Purkinje cell (primary cell): Measurements from ENCODE around the gene ZCCHC2. TPM values are rescaled to one million over a fixed set of nuclear protein-coding genes. Genes with fewer than 3 reads are reported as not detected.

Experiments
- polyA plus RNA-seq: library from polyadenylated mRNA; unstranded; fragments of >200 nt; fragmentation: Nextera tagmentation; gene quantifications from 2 replicates; pipeline ENCODE4 v1.2.1, GENCODE V29; 2014

The ZCCHC2 gene
- polyA plus RNA-seq, result 5.8 and 16.5 TPM in 2 replicates

DNA sequence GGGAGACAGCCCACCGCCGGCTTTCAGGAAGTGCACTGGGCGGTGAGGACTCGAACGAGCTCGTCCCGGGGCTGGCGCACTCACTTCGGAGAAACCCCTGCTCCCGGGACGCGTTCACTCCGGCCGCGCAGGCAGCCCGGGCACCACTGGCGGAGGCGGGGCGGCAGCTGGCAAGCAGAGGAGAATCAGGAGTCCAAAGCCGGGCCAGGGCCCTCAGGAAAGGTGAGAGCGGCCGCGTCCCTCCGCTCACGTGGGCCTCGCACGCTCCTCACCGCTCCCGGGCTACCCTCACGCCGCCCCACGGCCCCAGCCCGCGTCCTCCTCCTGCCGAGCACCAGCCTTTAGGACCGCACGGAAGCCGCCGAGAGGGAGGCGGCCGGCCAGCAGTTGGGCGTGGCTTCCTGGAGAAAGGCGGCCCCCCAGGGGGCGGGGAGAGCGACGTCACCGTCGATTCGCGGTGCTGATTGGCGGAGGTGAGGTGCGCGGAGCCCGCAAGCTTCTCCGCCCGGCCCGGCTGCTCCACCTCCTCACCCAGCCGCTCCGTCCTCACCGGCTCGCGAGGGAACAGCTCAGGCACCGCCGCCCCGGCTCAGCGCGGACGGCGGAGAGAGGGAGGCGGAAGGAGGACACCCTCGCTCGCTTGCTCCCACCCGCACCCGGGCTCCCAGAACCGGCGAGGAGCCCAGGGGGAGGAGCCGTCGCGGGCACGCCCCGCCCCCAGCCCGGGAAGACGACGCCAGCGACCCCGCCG lies at the start of gene ZCCHC2:
TSS of gene ZCCHC2 (plus strand) at position 522 of the 751 bp plus-strand sequence. CDS start 400 bp downstream, outside the sequence.

Other genes starting within 250 kb of the ZCCHC2 start
- 2.3 and 3.4 TPM in 2 replicates for gene TNFRSF11A, start 197.7 kb upstream of the ZCCHC2 start, polyA plus RNA-seq
- 25.8 and 26.8 TPM in 2 replicates for gene PHLPP1, start 192.5 kb downstream of the ZCCHC2 start, polyA plus RNA-seq